MCF 10A (cell line): ENCODE results near the gene WNK4. TPM values are rescaled to one million over a fixed set of nuclear protein-coding genes. Genes with fewer than 3 reads are reported as not detected.

Experiments
- BruUV-seq: library from RNA; stranded (reverse); fragments of 400-500 nt; replicated peaks from 2 replicates; lab custom pipeline; 2021; lab: Mats Ljungman, UMichigan
- CTCF ChIA-PET: fragments of 300-600 bp; sonication (Branson Sonifier 250); formaldehyde crosslinking; extraction: SDS; loops from one replicate; lab custom pipeline; 2021; ENCODE audit warnings: antibody characterized with exemption, inconsistent platforms; lab: Yijun Ruan, JAX
- POLR2A ChIA-PET: fragments of 300-600, 350-650 bp; sonication (Branson Sonifier 250); formaldehyde crosslinking; extraction: SDS; loops from one replicate; lab custom pipeline; 2020; ENCODE audit warnings: antibody characterized with exemption, inconsistent platforms; lab: Yijun Ruan, JAX
- DNase-seq: peaks from one replicate; pipeline ENCODE4 v3.0.0-alpha.2; 2018; ENCODE audit not compliant: unreplicated experiment
- H3K27ac Mint-ChIP-seq: one replicate; pipeline ENCODE4 v1.8.0; 2022; ENCODE audit warnings: mild to moderate bottlenecking, low read depth, mixed read lengths; ENCODE audit not compliant: unreplicated experiment
- H3K27me3 Mint-ChIP-seq: one replicate; pipeline ENCODE4 v1.8.0; 2022; ENCODE audit warnings: mixed read lengths; ENCODE audit not compliant: insufficient read depth, unreplicated experiment
- H3K36me3 Mint-ChIP-seq: one replicate; pipeline ENCODE4 v1.8.0; 2022; ENCODE audit warnings: mild to moderate bottlenecking, moderate library complexity, mixed read lengths; ENCODE audit not compliant: insufficient read depth, unreplicated experiment
- H3K4me1 Mint-ChIP-seq: one replicate; pipeline ENCODE4 v1.8.0; 2022; ENCODE audit warnings: mixed read lengths; ENCODE audit not compliant: insufficient read depth, unreplicated experiment
- H3K4me3 Mint-ChIP-seq: one replicate; pipeline ENCODE4 v1.8.0; 2022; ENCODE audit warnings: mild to moderate bottlenecking, moderate library complexity, mixed read lengths; ENCODE audit not compliant: unreplicated experiment
- H3K9me3 Mint-ChIP-seq: one replicate; pipeline ENCODE4 v1.8.0; 2022; ENCODE audit warnings: mixed read lengths; ENCODE audit not compliant: unreplicated experiment
- CTCF ChIP-seq: fragments of 200-600 bp; IDR thresholded peaks from one replicate; pipeline ENCODE4 v1.8.0; 2022; ENCODE audit warnings: antibody characterized with exemption, mild to moderate bottlenecking; ENCODE audit not compliant: unreplicated experiment
- intact Hi-C: fragments of 100-400 bp; cut with micrococcal nuclease; formaldehyde crosslinking; loops from 2 replicates; pipeline ENCODE4 v1.14.1; 2022
- total RNA-seq: library from RNA; stranded (reverse); gene quantifications from 2 replicates; pipeline ENCODE4 v1.2.3, GENCODE V29; 2022

Gene WNK4
- total RNA-seq, 1 experiment from 2014 or later, result 2.3 TPM

DNA sequence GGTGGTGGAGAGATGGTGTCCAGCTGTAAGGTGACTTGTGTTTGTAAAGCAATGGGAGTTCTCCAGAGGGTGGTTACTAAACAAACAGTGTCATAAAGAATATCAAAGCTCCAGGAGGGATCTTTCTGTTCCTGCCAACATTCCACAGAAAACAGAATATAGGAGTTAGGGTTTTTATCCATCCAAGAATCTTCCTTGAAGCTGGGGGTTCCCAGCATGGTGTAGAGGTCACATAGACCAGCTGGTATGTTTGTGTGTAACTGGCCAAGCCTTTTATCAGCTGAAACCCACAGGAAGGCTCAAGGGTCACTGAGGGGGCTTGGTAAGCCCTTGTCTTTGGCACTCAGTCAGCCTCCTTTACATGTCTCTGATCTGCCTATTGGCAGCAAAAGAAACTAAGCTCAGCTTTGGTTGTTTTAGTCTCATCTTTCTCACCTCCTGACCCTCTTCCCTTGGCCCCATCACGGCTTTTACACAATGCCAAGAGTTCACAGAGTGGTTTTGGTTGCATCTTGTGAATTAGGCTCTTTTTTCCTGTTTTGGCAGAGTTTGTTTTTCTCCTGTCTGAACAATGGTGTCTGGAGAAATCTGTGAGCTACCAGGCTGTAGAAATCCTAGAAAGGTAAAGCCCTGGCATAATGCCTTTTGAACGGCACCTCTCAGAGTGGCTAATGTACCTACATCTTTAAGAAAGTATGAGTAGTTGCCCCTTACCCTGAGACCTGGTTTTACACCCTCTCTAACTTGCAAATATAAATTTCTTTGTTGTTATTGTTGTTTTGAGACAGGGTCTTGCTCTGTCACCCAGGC lies 22.9 kb downstream of the WNK4 start:
- CTCF ChIA-PET, result interaction anchor here (0.5 to 2.5 kb wide), 5 partner anchors 12 to 121 kb away, joined by 3 to 9 read pairs (median 3); no protein-coding TSS in a partner anchor

DNA sequence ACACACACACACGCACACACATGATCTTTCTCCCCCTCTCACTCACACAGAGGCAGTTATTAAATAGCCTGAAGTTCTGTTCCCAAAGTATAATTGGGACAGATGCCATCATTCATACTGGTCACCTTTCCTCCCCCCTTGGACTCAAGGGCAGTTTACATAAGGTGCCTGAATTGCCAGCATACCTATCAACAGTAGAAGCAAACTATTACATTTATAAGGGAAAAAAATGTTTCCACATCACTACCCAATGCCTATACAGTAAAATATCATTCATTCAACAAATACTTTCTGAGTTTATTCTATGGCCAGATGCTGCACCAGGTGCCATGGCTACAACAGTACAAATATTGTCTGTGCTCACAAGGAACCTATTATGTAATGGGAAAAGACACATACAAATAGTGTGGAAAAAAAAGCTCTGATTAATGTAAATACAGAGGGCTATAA lies 24.5 kb downstream of the WNK4 start:
- intact Hi-C loops, result no loop called here
- Mint-ChIP-seq H3K27me3 (no peaks in the 10 kb centered on the region), H3K36me3 (peaks cover 10% of the 10 kb centered on the region), H3K9me3 (no peaks in the 10 kb centered on the region), H3K27ac (no peak overlapping the region), H3K4me3 (no peak overlapping the region), H3K4me1 (peaks cover 6% of the 10 kb centered on the region)
- no TSS peak for BruUV-seq
- TF ChIP-seq CTCF, result no peak
- ChIA-PET POLR2A (interaction anchor here (0.6 to 1.2 kb wide), 2 partner anchors 11 to 19 kb away, joined by 3 read pairs; no protein-coding TSS in a partner anchor), CTCF (interaction anchor here (0.8 to 2.5 kb wide), 2 partner anchors 15 to 17 kb away, joined by 4 to 9 read pairs; no protein-coding TSS in a partner anchor)
- no peak for DNase-seq

More for the DNA sequence above, 22.9 kb downstream of the WNK4 start:
- Mint-ChIP-seq H3K9me3 (no peaks in the 10 kb centered on the region), H3K36me3 (peaks cover 6% of the 10 kb centered on the region), H3K27me3 (no peaks in the 10 kb centered on the region), H3K4me3 (no peak overlapping the region), H3K27ac (no peak overlapping the region), H3K4me1 (peaks cover 5% of the 10 kb centered on the region)
- BruUV-seq, result no TSS peak
- intact Hi-C loops, result no loop called here
- POLR2A ChIA-PET, result interaction anchor here (0.7 kb wide), 1 partner anchor 19 kb away, joined by 3 read pairs; no protein-coding TSS in a partner anchor
- DNase-seq, result no peak
- no peak for TF ChIP-seq CTCF

DNA sequence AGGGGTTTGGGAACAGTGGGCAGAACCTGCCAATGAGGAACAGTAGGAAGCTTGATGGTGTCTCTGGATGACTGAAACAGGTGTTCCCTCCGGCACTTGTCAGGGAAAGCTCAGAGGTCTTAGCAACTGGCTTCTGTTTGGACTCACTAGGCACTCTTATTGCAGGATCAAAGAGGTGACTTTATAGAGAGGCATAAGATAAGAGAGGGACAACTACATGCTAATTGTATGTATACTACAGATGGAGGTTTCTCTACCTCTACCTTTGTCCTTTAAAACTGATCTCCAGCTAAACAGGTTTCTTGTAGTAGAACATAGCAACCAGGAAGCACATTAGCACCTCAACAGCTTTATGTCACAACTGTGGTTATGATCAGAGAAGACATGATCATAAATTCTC lies 25.8 kb downstream of the WNK4 start:
- Mint-ChIP-seq H3K27me3 (no peaks in the 10 kb centered on the region), H3K4me1 (peaks cover 6% of the 10 kb centered on the region), H3K27ac (no peak overlapping the region), H3K4me3 (no peak overlapping the region), H3K9me3 (no peaks in the 10 kb centered on the region), H3K36me3 (peaks cover 23% of the 10 kb centered on the region)
- no peak for DNase-seq
- intact Hi-C loops, result no loop called here
- BruUV-seq, result no TSS peak
- TF ChIP-seq CTCF, result no peak
- ChIA-PET POLR2A (interaction anchor here (0.8 to 1.2 kb wide), 3 partner anchors 9 to 20 kb away, joined by 3 to 4 read pairs (median 3); partner anchors contain the start of gene BECN1), CTCF (interaction anchor here (0.9 to 1.5 kb wide), 2 partner anchors 9 to 14 kb away, joined by 3 to 4 read pairs; no protein-coding TSS in a partner anchor)

DNA sequence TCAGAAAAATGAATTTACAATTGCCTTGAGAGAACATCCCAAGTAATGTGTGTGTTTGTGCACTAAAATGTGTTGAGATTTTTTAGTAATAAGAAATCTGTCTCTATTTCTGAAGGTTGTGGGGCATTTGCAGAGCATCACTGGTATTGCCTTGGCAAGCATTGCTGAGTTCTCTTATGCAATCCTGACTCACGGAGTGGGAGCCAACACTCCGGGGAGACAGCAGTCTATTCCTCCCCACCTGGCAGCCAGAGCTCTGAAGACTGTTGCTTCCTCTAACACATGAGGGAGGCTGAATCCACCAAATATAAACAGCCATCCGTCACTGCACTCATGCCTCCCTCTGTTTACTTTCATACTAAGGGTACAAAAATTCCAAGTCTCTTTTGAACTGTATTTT lies 28.8 kb downstream of the WNK4 start:
- POLR2A ChIA-PET, result interaction anchor here (0.7 to 2.9 kb wide), 9 partner anchors 11 to 189 kb away, joined by 3 to 18 read pairs (median 3); partner anchors contain the start of genes BECN1, CNTD1, COA3 and PSME3
- CTCF ChIA-PET, result interaction anchor here (0.6 to 1.3 kb wide), 3 partner anchors 9 to 237 kb away, joined by 3 to 6 read pairs (median 3); no protein-coding TSS in a partner anchor
- H3K4me1 Mint-ChIP-seq, result peaks cover 6% of the 10 kb centered on the region
- DNase-seq, result peak; percentile 82
- H3K4me3 Mint-ChIP-seq, result no peak overlapping the region
- H3K27ac Mint-ChIP-seq, result no peak overlapping the region
- no peaks in the 10 kb centered on the region for H3K9me3 Mint-ChIP-seq
- intact Hi-C loops, result no loop called here
- BruUV-seq, result no TSS peak
- TF ChIP-seq CTCF, result no peak
- H3K27me3 Mint-ChIP-seq, result no peaks in the 10 kb centered on the region
- H3K36me3 Mint-ChIP-seq, result peaks cover 52% of the 10 kb centered on the region
